HG02759 (cell line): ENCODE results near the gene ADISSP.

Experiments
- ATAC-seq: cut with Tn5 transposase; IDR thresholded peaks from one replicate; pipeline ENCODE4 v1.9.1; 2021; ENCODE audit warnings: mild to moderate bottlenecking, moderate library complexity; ENCODE audit not compliant: unreplicated experiment

Gene ADISSP

DNA sequence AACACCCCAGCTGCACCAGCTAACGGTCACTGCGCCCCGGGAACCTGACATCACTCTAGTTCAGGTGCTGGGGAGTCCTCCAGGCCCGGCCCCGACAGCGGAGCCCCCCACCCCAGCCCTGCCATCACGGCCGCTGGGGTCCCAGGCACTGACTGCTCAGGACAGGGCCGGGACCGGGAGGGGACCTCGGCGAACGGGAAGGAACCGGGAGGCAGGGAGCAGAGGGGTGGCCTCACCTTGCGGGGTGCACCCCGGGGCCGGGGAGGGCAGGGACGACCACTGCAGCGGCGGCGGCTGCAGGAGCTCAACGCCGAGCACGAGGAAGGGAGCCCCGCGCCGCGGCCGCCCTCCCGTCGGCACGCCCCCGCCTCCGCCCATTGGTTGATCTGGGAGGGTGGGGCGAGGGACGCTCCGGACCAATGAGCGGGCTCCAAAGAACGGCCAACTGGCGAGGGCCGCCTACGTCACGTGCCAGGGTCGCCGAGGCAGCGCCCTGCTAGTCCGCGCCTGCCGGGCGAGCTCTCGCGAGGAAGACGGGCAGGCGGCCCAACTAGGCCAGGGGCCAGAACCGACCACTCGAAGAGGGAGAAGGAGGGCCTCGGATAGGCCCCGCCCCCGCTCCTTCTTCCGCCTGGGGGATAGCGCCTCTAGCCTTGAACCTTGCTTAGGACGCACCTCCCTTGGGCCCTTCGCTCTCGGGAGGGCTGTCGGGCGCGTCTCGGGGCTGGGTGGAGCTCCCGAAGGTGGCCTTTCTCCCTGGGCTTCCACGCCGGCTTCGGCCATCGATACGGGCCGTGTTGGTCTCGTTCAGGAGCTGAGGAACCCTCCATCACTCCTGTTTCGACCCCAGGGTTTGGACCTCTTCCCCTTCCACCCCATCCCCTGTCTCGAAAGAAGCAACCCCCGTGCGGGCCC, at the start of gene ADISSP:
Gene ADISSP, minus strand, starts transcription at position 327 of the 915 bp plus-strand sequence. CDS start 7,653 bp downstream, outside the sequence.
- peak; percentile 93 for ATAC-seq

DNA sequence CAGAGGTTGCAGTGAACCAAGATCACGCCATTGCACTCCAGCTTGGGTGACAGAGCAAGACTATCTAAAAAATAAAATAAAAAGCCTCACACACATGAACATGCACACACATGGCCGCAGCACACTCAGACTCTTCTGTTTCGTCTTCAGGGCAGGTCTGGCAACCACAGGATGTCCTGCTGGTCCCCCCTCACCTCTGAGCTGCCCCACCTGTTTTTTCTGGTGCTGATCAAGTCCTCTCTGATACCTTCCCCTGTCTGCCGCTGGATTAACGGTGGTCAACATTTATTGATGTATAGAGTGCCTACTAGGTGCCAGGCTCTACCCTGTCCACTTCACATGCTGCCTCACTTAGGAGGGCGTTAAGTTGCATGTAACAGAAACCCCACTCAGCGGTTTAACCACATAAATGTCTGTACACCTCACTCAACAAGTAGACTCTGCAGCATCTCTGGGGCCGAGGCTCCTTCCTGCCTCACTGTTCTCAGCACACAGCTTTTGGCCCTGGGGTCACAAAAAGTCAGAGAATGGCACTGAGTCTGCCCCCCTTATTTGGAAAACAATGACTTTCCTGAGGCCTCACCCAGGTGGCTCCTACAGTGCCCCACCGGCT, 48.3 kb upstream of the ADISSP start:
- no peak for ATAC-seq

DNA sequence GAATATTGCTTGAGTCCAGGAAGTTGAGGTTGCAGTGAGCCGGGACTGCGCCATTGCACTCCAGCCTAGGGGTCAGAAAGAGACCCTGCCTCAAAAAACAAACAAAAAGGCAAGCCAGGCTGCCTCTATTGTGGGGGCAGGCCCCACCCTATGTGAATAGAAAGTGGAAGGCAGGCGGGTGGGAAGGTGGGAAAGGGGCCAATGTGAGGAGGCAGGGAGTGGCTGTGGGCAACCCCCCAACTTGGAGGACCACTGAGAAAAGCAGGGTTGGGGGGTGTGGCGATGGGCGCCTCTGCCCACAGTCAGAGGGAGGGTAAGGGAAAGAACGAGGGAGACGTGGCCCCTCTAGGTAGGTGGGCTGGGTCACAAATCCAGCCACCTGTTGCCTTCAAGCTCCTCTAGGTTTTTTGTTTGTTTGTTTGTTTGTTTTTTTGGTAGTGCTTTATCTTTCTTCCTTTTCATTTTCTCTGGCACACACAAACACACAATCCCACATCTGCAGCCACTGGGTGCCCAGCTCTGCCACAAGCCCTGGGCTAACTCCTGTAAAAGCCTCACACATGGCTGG, 47.5 kb upstream of the ADISSP start:
- ATAC-seq: no peak

DNA sequence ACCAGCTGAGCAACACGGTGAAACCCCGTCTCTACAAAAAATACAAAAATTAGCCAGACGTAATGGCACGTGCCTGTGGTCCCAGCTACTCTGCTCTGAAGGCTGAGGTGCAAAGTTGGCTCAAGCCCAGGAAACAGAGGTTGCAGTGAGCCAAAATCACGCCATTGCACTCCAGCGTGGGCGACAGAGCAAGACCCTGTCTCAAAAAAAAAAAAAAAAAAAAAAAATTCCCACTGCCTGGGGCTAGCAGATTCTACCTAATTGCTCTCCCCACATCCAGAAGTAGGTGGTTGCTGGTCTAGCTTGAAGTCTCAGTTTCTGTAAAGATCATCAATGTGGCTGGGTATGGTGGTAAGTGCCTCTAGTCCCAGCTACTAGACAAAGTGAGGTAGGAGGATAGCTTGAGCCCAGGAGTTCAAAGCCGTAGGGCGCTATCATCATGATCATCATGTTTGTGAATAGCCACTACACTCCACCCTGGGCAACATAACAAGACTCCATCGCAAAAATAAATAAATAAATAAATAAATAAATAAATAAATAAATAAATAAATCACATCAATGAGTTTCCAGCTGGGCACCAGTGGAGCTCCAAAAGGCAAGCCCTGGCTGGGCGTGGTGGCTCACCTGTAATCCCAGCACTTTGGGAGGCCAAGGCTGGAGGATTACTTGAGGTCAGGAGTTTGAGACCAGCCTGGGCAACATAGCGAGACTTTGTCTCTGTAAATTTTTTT, 46.5 kb upstream of the ADISSP start:
- ATAC-seq: no peak

DNA sequence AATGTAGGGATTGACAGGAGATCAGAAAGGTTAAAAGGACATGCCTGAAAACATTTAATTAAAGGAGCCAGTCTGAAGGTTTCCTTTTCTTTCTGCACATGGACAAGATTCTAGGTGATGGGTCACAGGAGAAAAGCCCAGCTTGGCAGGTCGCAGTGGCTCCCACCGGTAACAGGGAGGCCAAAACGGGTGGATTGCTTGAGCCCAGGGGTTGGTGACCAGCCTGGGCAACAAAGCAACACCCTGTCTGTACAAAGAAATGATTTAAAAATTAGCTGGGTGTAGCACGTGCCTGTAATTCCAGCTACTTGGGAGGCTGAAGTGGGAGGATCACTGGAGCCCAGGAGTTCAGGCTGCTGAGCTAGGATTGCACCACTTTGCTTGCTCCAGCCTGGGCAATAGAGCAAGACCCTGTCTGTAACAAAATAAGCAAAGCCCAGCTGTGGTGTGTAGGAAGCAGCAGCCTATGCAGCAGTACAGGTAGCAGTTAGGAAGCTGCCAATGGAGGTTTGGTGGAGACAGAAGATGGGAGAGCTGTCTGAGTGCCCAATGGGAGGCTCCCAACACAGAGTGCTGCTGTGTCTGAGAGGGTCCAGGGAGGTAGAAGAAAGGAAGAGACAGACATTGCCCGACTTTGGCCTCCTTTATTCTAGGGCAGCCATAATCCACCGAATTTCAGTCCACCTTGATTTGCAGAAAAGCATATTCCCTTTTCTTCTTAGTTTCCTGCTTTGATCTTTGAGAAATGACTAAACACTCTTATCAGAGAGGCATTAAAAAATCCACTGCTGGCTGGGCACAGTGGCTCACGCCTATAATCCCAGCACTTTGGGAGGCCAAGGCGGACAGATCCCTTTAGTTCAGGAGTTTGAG, 45.7 kb upstream of the ADISSP start:
- ATAC-seq: no peak

DNA sequence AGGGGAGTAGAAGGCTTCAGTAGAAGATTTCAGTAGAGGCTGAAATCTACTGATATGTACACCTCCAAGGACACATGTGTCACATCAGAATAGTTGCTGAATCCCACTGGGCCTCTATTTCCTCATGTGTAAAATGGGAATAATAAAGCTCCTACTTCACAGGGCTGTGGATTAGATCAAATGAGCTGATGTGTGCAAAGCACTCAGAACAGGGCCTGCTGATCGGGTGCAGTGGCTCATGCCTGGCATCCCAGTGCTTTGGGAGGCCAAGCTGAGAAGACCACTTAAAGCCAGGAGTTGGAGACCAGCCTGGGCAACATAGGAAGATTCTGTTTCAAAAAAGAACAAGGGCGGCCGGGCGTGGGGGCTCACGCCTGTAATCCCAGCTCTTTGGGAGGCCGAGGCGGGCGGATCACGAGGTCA, 44.7 kb upstream of the ADISSP start:
- no peak for ATAC-seq

DNA sequence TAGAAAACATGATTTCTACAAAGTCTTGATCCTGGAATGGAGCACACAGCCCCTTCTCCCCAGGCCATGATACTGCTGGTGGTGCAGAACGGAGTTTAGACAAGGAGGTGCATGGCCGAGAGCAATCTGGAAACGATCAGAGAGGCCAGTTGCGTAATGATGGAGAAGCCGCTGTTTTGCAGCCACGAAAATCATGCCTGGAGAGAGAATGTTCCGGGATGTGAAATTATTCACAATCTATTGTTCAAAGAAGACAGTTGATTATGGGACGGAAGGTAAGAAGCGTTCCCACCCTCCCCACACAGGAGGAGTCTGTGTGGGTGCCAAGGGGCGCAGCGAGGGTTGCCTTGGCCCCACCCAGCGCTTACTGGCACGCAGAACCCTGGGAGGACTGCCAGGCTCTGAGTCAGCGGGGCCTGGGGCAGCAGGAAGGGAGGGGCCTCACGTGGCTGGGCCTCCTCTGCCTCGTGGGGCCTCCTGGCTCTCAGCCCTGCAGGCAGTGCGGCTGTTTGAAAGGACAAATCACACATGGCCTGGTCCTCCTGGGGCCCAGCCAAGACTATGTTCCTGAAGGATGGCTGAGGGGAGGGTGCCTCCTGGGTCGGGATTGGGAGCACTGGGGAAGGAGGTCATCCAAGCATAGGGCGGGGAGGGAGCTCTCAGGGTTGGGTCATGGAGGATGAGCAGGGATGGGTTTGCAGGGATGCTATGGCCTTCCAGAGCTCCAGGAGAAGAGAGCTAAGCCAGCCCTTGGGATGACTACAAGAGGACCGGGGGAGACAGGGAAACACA, 44.1 kb upstream of the ADISSP start:
- peak; percentile 59 for ATAC-seq

DNA sequence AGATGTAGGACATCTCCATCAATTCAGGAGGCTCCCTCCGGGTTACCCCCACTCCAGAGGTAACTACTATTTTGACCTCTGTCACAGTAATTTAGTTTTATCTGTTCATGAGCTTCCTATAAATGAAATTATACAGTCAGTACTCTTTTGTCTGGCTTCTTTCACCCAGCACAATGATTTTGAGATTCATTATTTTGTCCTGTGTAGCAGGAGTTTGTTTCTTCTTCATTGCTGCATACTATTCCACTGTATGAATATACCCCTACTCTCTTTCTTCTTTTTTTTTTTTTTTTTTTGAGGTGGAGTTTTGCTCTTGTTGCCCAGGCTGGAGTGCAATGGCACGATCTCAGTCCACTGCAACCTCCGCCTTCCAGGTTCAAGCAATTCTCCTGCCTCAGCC, 41.0 kb upstream of the ADISSP start:
- ATAC-seq: no peak

DNA sequence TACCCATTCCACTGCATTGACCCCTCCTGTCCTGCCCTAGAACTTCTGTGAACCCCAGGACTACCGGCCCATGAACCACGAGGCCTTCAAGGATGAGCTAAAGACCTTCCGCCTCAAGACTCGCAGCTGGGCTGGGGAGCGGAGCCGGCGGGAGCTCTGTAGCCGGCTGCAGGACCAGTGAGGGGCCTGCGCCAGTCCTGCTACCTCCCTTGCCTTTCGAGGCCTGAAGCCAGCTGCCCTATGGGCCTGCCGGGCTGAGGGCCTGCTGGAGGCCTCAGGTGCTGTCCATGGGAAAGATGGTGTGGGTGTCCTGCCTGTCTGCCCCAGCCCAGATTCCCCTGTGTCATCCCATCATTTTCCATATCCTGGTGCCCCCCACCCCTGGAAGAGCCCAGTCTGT, 37.2 kb upstream of the ADISSP start:
- ATAC-seq: no peak

DNA sequence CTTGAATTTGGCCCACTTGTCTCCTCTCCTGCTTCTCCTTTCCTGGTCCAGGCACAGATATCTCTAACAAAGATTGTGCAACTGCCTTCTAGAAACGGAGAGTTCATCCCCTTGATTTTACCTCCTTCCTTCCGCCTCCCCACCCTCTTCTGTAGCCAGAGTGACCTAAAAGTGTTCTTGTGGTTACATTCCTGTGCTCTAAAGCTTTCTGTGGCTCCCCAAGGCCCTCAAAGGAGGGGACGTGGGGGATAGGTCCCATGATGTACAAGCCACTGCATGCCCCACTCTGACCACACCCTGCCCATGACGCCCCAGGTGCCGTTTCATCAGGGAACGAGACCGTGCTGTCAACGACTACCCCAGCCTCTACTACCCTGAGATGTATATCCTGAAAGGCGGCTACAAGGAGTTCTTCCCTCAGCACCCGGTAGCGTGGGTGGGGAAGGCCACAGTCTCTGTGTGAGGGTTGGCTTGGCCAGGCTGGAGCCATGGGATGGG, 36.8 kb upstream of the ADISSP start:
- ATAC-seq: no peak

DNA sequence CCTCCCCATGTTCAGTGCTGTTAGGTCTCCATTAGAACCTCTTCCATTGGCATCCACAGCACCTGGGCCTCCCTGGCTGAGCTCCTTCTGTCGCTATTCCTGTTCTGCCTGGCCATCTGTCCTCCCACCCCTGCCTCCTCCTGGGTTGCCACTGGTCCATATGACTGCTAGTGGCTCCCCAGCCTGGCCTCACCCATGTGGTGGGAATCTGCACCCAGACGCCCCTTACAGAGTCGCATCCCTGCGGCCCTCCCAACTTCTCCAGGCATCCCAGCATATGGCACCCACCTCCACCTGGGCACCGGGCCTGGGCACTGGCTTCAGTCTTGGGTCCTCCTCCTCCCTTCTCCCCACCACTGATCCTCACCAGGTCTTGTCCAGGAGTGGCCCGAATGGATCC, 36.3 kb upstream of the ADISSP start:
- ATAC-seq: no peak

DNA sequence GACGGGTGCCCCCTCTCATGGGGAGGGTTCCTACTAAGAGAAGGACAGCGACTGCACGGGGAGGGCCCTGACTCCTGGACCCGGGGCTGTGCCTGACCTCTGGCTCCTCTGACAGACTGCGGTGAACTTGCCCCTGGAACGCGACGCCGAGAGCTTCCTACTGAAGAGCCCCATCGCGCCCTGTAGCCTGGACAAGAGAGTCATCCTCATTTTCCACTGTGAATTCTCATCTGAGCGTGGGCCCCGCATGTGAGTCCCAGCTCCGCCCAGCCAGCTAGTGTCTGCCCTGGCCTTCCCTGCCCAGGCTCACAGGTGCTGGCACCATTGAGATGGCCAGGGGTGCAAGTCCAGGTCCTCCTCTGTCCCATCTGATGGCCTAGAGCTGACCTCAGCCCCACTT, 35.7 kb upstream of the ADISSP start:
- ATAC-seq: no peak

DNA sequence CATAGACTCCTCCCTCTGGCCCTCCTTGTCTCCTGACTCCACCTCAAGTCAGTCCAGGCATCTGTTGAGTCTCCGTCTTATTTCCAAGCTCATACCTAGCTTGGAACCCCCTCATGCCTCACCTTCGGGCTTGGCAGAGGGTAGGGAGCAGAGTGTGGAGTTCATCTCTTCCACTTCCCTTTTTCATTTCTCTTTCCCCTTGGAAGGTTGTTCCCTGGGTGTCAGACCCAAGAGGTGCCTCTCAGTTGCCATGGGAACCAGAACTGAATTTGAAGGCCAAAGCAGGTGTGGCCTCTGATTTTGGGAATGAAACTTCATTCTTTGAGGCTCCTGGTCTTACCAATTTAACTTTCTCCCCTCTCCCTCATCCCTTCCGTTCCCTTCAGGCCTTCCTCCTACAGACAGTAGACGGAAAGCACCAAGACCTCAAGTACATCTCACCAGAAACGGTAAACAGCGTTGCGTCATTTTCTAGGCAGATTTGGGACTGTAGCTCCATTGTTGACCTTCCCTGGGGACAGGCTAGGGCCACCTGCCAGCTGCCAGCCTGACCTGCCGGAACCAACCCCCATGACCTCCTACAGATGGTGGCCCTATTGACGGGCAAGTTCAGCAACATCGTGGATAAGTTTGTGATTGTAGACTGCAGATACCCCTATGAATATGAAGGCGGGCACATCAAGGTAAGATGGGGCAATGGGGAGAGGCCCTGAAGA, 35.1 kb upstream of the ADISSP start:
- ATAC-seq: no peak

DNA sequence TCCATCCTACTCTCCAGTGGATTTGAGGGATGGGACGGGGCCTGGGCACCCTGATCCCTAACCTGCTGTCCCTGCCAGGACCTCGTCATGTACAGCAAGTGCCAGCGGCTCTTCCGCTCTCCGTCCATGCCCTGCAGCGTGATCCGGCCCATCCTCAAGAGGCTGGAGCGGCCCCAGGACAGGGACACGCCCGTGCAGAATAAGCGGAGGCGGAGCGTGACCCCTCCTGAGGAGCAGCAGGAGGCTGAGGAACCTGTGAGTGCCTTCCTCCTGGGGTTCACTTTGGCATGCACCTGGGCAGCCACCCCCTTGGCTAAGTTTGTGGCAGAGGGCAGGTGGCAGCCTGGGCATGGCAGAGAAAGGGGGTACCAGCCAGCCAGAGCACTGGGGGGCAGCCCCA, 34.3 kb upstream of the ADISSP start:
- ATAC-seq: no peak

DNA sequence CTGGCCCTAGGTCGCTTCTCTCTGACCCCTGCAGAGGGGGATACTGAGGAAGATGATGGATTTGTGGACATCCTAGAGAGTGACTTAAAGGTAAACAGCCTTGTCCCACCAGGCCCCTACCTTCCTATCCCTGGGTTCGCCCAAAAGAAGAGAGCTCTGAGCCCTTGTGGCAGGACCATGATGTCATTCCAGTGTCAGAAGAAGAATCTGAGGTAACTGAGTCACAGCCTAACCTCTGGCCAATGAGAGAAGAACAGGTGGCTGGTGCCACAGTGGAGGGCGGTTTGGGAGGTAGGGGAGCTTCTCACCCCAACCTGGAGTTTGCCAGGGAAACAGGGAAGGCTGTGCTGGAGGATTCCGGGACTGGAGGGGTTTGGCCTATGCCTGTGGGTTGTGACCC, 33.7 kb upstream of the ADISSP start:
- no peak for ATAC-seq

DNA sequence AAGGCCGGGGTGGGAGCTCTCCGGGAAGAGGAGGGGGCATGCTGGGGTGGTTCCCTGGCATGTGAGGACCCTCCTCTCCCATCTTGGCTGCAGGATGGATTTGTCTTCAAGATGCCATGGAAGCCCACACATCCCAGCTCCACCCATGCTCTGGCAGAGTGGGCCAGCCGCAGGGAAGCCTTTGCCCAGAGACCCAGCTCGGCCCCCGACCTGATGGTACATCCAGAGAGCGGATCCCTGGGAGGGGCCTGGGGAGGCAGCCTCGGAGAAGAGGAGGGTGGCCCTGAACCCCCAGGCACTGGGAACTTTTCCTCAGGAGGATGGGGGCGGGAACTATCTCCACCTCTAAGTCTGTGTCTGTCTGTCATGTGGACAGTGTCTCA, 33.3 kb upstream of the ADISSP start:
- ATAC-seq: no peak

DNA sequence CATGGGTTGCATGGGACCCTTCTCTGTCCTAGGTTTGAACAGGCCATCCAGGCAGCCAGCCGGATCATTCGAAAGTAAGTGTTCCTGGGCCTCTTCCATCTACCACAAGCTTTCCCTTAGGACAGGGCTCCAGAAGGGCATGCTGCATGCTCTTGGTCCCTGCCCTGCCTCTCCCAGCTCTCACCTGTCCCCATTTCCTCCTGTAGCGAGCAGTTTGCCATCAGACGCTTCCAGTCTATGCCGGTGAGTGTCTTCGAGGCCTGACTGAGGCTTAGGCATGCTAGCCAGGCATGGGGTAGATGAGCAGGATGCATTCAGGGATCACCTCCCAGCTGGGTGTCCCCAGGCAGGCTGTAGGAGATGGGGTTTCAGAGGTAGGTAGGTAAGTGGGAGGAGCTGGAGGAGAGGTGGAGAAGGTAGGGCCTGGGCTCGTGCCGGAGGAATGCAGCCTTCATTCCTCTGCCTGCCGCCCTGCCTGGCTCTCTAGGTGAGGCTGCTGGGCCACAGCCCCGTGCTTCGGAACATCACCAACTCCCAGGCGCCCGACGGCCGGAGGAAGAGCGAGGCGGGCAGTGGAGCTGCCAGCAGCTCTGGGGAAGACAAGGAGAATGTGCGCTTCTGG, 32.8 kb upstream of the ADISSP start:
- no peak for ATAC-seq

DNA sequence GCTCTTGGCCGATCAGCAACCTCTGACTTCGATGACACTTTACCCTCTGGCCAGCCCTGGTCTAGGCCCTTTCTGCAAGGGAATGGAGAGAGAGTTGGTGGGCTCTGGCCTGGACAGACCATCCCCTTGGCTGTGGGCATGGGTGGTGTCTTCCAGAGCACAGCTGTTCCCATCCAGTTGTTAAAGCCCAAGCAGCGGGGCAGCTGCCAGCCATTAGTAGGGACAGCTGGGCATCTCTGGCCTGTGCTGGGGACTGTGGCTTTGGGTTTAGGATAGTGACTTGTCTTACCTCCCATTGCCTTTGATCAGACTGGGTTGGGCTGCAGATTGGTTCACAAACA, 31.3 kb upstream of the ADISSP start:
- ATAC-seq: no peak

DNA sequence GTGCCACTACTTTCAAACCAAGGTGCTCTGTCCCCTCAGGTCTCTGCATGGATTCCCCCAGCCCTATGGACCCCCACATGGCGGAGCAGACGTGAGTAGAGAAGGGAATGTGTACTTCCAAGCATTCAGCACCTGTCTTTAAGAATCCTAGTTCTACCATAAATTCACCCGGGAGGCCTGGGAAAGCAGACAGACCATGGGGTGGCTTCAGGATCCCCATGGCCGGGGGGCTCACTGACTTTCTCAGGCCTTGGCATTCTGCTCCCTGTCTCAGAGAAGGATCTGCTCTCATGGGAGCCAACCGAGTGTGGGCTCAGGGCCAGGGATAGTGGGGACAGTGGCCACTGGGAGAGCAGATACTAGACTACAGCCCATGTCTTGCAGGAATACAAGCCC, 30.8 kb upstream of the ADISSP start:
- no peak for ATAC-seq
